Keratinocyte (primary cell): ENCODE results near the gene BDP1. TPM values are rescaled to one million over a fixed set of nuclear protein-coding genes. Genes with fewer than 3 reads are reported as not detected.
"Not testable (repeated sequence)": the region's sequence is repeated elsewhere in the genome, so short reads cannot be mapped to it uniquely, and the experiment has no call there.

Experiments used
- DNase-seq: peaks from one replicate; pipeline ENCODE4 v3.0.0-alpha.2; 2011; ENCODE audit warnings: low read depth, missing footprints, low spot score
- FAIRE-seq: peaks from 2 replicates; lab custom pipeline; 2011; peaks lifted over from hg19 to GRCh38; lab: Jason Lieb, UNC
- H2AFZ ChIP-seq: 2 replicates; pipeline ENCODE4 v1.6.0; 2012; ENCODE audit warnings: low read length, control low read depth, inconsistent platforms; ENCODE audit not compliant: control insufficient read depth
- H3K27ac ChIP-seq: 2 replicates; pipeline ENCODE4 v1.5.1; 2011; ENCODE audit warnings: low read length; ENCODE audit not compliant: control insufficient read depth, insufficient read depth
- H3K27me3 ChIP-seq: 3 replicates; pipeline ENCODE4 v1.6.0; 2011; ENCODE audit warnings: low read length; ENCODE audit not compliant: control insufficient read depth, insufficient read depth; ENCODE audit errors: extremely low read depth
- H3K36me3 ChIP-seq, 2 experiments: 2 replicates in 1 of 2; 3 replicates in 1 of 2; pipeline ENCODE4 v1.5.1; 2011; ENCODE audit warnings: low read length in 2 of 2, mild to moderate bottlenecking in 1 of 2; ENCODE audit not compliant: control insufficient read depth in 2 of 2, insufficient read depth in 2 of 2; ENCODE audit errors: extremely low read depth in 1 of 2
- H3K4me1 ChIP-seq: 3 replicates; pipeline ENCODE4 v1.5.1; 2011; ENCODE audit warnings: low read length; ENCODE audit not compliant: control insufficient read depth, insufficient read depth; ENCODE audit errors: extremely low read depth
- H3K4me2 ChIP-seq: 3 replicates; pipeline ENCODE4 v1.6.0; 2011; ENCODE audit warnings: low read depth, low read length; ENCODE audit not compliant: control insufficient read depth, insufficient read depth; ENCODE audit errors: extremely low read depth
- H3K4me3 ChIP-seq, 3 experiments: fragments of 200-600 bp in 1 of 3; sonication (generic) in 1 of 3; 2 replicates in 2 of 3; 3 replicates in 1 of 3; pipeline ENCODE4 v1.5.1; 2011 to 2016; ENCODE audit warnings: low read length in 3 of 3, mild to moderate bottlenecking in 3 of 3, control low read depth in 2 of 3, inconsistent platforms in 1 of 3, low read depth in 1 of 3, mixed read lengths in 1 of 3, mixed run types in 1 of 3, moderate library complexity in 1 of 3; ENCODE audit not compliant: control insufficient read depth in 2 of 3, insufficient read depth in 2 of 3; ENCODE audit errors: extremely low read depth in 1 of 3
- H3K79me2 ChIP-seq: 2 replicates; pipeline ENCODE4 v1.6.0; 2012; ENCODE audit warnings: low read length; ENCODE audit not compliant: control insufficient read depth, insufficient read depth
- H3K9ac ChIP-seq: 3 replicates; pipeline ENCODE4 v1.6.0; 2011; ENCODE audit warnings: low read length; ENCODE audit not compliant: control insufficient read depth, insufficient read depth; ENCODE audit errors: extremely low read depth
- H3K9me1 ChIP-seq: 3 replicates; pipeline ENCODE4 v1.6.0; 2011; ENCODE audit warnings: low read length; ENCODE audit not compliant: control insufficient read depth, insufficient read depth; ENCODE audit errors: extremely low read depth
- H3K9me3 ChIP-seq: 2 replicates; pipeline ENCODE4 v1.5.1; 2012; ENCODE audit warnings: low read depth, low read length; ENCODE audit not compliant: control insufficient read depth
- H4K20me1 ChIP-seq: 3 replicates; pipeline ENCODE4 v1.6.0; 2011; ENCODE audit warnings: low read length; ENCODE audit not compliant: control insufficient read depth, insufficient read depth; ENCODE audit errors: extremely low read depth
- dilution Hi-C: fragments of 300-500 bp; cut with MboI; formaldehyde crosslinking; loops from one replicate; pipeline ENCODE4 v1.7.0; 2020; ENCODE audit warnings: low sequenced_read_pairs; ENCODE audit not compliant: extremely low pct_ligation_motif_present
- polyA plus RNA-seq, 5 experiments: library from polyadenylated mRNA; depleted of rRNA in 3 of 5; stranded (reverse) in 3 of 5; stranded (forward) in 1 of 5; unstranded in 1 of 5; fragments of >200 nt; gene quantifications; 1 replicate in 1 of 5; 2 replicates in 3 of 5; 3 replicates in 1 of 5; pipeline versions ENCODE4 v1.2.1 to v1.2.3, GENCODE V29; 2011 to 2012; ENCODE audit warnings: missing spikeins in 2 of 5, low read depth in 1 of 5, low replicate concordance in 1 of 5

Gene BDP1
- polyA plus RNA-seq, 1 donor (not counting 4 experiments of a cell fraction or from before 2014, with no cell fraction given), result 16.2 TPM

DNA sequence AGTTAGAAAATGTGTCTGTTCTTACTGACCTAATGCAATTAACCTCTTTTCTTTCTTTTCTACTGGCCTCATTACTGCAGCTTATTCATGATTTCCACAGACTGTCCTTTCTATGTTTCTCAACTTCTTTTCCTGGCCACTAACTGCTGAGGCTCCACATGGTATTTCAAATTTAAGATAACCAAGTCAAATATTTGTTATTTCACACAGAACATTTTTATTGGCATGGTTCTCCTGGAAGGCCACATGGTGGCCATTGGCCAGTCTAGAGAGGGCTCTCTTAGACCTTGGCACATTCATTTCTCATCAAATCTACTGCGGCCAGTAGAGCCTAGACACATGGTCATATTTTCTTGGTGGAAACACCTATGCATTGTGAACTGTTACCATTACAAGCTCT is 13.9 kb upstream of the BDP1 start:
- H3K27ac ChIP-seq, H3K9ac ChIP-seq, H4K20me1 ChIP-seq, dilution Hi-C loops, H3K9me1 ChIP-seq, H3K9me3 ChIP-seq, H3K4me1 ChIP-seq, H3K4me3 ChIP-seq, FAIRE-seq, DNase-seq, H3K79me2 ChIP-seq, H2AFZ ChIP-seq, H3K4me2 ChIP-seq, H3K36me3 ChIP-seq: not testable (repeated sequence)
- H3K27me3 ChIP-seq, result peaks cover 10% of the 10 kb centered on the region

DNA sequence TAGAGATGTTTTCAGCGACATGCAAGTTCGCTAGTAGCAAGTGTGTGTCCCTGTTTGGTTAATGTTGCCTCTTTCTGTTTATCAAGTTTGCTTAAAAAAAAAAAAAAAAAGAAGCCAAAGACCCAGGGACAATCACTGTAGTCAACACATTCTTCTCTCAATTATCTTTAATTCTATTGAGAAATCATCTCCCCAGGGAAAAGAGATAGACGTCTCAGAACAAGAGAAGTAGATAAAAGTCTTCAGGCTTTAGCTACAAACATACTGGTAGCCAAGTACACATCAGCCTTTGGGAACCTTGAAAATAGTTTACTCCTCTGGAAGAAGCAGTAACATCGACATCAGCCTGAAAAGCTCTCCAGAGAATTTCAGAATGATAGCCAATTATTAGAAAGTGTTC is 11.6 kb upstream of the BDP1 start:
- H3K79me2 ChIP-seq, H3K9me1 ChIP-seq, H3K36me3 ChIP-seq, H3K9me3 ChIP-seq, DNase-seq, FAIRE-seq, H3K4me2 ChIP-seq, H2AFZ ChIP-seq, H3K4me1 ChIP-seq, H3K27ac ChIP-seq, H4K20me1 ChIP-seq, H3K9ac ChIP-seq, H3K4me3 ChIP-seq, dilution Hi-C loops: not testable (repeated sequence)
- peaks cover 10% of the 10 kb centered on the region for H3K27me3 ChIP-seq

DNA sequence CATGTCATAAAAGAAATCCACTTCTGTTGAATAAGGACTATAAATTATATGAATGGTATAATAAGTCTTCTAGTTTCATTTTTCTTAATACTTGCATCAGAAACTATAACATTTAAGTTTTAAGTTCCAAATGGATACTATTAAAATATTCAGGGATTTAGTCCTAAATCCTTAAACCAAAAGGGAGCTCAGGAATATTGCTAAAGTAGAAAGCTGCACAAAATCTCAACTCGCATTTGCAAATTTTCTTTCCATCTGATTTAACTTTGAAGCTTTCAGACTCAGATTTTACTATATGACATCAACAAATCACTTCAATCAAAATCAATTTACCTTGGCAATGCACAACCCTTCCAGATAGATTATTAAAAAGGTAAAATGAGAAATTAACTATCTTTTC is 10.4 kb upstream of the BDP1 start:
- H3K79me2 ChIP-seq, H3K9me3 ChIP-seq, H2AFZ ChIP-seq, DNase-seq, H3K9ac ChIP-seq, H3K4me1 ChIP-seq, dilution Hi-C loops, FAIRE-seq, H3K4me3 ChIP-seq, H4K20me1 ChIP-seq, H3K9me1 ChIP-seq, H3K36me3 ChIP-seq, H3K4me2 ChIP-seq, H3K27ac ChIP-seq: not testable (repeated sequence)
- H3K27me3 ChIP-seq, result peaks cover 11% of the 10 kb centered on the region
